Breast epithelium (tissue), 3 donors: ENCODE results near the gene NPR2.

Experiments used
- CTCF ChIP-seq, 3 donors: fragments of 450-650 bp; IDR thresholded peaks; one replicate each; pipeline ENCODE4 v1.5.1; 2016 to 2017; ENCODE audit warnings: antibody characterized with exemption in 3 of 3, mild to moderate bottlenecking in 3 of 3, moderate library complexity in 3 of 3
- POLR2A ChIP-seq: fragments of 450-650 bp; IDR thresholded peaks from one replicate; pipeline ENCODE4 v1.6.1; 2016; ENCODE audit warnings: antibody characterized with exemption, mild to moderate bottlenecking, moderate library complexity

- TF ChIP-seq CTCF (IDR thresholded peaks at IDR 0.05) (no peak), POLR2A (no peak)
Measured at GRCh38 chr9:35832814-35833213, 41.4 kb downstream of the NPR2 start.
